Activated CD8-positive, alpha-beta memory T cell treated with anti-CD3 and anti-CD28 coated beads, Interleukin-2, amount 50 U/mL, for 4 hours (primary cell): ENCODE data around the gene GSTA1.
"Not testable (repeated sequence)": the region's sequence is repeated elsewhere in the genome, so short reads cannot be mapped to it uniquely, and the experiment has no call there.

Experiments used
- DNase-seq: peaks from one replicate; pipeline ENCODE4 v3.0.0-alpha.2; 2020

Gene GSTA1

DNA sequence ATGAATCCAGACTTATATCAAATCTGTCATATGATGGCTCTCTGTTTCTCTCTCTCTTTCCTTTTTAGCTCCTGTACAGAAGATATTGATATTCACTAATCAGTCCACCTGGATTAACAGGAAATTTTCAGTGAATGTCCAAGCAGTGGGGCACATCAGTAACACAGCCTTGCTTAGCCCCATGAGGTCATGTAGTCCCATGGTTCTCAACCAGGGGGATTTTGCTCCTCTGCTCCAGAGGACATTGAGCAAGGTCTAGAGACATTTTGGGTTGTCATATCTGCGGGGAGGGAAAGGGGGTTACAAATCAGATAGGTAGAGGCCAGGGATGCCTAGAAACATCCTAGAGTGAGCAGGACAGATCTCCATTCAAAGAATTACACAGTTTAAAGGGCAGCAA lies 810 bp downstream of the GSTA1 start:
- DNase-seq: no peak

- DNase-seq: no peak
Measured at GRCh38 chr6:52801188-52801841, 2.3 kb downstream of the GSTA1 start.

GRCh38 chr6:52799272-52799671 lies 4.3 kb downstream of the GSTA1 start:
- DNase-seq: not testable (repeated sequence)

- not testable (repeated sequence) for DNase-seq
Measured at GRCh38 chr6:52794366-52794765, 9.2 kb downstream of the GSTA1 start.

DNA sequence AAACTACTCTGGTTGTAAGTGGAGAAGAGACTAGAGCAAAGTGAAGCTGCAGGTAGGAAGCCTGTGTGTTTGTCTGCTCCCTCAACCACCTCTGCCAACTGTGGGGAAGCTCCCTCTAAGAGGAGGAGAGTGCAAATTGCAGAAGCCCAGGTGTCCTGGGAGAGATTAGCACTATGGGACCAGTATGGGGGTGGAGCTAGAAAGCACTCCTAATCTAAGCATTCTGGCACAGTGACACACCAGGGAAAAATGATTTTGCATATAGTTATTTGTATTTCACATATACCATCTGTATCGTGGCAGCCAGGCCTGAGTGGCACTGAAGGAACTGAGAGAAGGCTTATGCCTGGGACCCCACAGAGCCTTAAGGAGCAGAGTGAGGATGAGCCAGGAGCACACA lies 12.8 kb downstream of the GSTA1 start:
- DNase-seq: no peak

- DNase-seq: not testable (repeated sequence)
Measured at GRCh38 chr6:52789658-52790057, 14.0 kb downstream of the GSTA1 start.

DNA sequence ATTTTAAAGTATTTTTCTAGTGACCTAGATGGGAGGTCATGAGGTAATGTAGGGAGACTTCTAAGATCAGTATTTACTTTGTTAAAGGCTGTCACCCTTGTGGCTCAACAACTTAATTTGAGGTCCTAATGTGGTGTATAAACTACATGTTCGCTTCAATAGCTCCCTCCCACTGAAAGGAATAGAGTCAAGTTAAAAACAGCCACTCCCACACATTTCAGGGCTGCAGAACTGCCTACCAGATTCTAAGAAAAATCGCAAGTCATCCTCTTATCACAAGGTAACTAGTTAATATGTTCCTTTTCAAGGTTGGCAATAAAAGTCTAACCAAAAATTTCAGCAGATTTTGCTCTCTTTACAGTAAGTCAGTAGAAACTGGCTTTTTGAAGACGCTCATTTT lies 15.1 kb downstream of the GSTA1 start:
- DNase-seq: no peak

- DNase-seq: no peak
Measured at GRCh38 chr6:52787917-52788316, 15.7 kb downstream of the GSTA1 start.

GRCh38 chr6:52786249-52786956 lies 17.2 kb downstream of the GSTA1 start:
- DNase-seq: no peak

DNA sequence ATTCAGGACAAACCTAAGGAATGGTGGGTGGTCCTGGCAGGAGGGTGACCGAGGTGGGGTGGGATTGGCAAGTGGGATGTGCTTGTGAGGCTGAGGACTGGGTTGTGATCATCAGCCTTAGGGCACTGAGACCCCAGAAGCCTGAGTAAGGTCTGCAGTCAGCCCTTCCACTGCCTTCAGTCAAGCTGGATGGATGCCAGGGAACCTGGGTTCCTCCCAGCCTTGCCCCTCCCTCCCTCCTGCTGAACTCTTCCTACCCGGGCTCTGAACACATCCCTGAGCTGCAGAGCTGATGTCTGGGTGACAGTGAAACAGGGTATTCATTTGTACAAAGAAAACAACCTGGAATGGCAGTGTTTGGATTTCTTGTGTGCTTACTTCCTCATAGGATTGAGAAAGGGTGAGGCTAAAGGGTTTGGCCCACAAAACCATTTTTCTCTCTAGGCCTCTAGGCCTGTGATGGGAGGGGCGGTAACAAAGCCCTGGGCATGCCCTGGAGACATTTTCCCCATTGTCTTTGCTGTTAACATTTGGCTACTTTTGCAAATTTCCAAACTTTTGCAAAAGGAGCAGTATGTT lies 20.8 kb downstream of the GSTA1 start:
- not testable (repeated sequence) for DNase-seq

GRCh38 chr6:52782209-52782608 lies 21.4 kb downstream of the GSTA1 start:
- not testable (repeated sequence) for DNase-seq

DNA sequence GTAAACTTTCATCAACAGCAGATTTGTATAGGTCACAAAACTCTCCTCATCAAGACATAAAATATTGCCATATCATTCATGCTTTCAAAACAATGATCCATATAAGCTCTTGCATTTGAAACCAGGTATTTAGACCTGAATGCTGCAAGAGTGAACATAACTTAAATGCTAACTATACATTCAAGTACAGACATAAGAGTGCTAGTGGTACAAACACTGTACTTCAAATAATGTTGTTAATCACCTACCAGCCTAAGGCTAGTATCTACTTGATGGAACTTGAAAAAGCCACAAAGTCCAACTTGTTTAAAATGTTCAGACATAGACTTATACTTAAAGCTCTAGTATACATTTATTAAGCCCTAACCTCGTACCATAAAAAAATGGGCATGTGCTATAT lies 24.4 kb downstream of the GSTA1 start:
- no peak for DNase-seq

DNA sequence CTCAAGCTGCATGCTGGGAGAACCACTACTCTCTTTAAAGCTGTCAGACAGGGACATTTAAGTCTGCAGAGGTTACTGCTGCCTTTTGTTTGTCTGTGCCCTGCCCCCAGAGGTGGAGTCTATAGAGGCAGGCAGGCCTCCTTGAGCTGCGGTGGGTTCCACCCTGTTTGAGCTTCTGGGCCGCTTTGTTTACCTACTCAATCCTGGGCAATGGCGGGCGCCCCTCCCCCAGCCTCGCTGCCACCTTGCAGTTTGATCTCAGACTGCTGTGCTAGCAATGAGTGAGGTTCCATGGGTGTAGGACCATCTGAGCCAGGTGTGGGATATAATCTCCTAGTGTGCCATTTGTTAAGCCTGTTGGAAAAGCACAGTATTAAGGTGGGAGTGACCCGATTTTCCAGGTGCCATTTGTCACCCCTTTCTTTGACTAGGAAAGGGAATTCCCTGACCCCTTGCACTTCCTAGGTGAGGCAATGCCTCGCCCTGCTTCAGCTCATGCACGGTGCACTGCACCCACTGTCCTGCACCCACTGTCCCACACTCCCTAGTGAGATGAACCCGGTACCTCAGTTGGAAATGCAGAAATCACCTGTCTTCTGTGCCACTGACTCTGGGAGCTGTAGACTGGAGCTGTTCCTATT lies 26.8 kb downstream of the GSTA1 start:
- not testable (repeated sequence) for DNase-seq

GRCh38 chr6:52769399-52769798 lies 34.2 kb downstream of the GSTA1 start:
- DNase-seq: not testable (repeated sequence)

- DNase-seq: not testable (repeated sequence)
Measured at GRCh38 chr6:52767658-52768057, 36.0 kb downstream of the GSTA1 start.

DNA sequence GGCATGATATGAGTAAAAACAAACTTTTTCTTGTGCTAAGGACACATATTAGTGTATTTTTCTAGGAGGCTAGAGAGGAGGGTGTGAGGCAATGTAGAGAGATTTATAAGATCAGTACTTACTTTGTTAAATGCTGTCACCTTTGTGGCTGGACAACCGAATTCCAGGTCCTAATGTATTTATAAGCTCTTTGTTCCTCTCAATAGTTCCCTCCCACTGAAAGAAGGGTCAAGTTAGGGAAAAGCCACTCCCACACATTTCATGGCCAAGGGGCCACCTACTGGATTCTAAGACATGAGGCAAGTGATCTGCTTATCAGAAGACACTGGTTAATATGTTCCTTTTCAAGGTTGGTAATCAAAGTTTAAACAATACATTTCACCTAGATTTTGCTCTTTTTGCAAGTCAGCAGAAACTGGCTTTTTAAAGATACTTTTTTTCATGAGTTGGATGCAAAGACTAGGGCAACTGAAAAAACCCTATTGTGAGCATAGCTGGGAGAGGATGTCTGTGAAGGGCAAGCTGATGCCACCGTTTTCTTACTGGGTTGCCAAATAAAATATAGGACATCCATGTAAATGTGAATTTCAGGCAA lies 40.2 kb downstream of the GSTA1 start, which contains the start of gene GSTA2:
TSS of gene GSTA2 (minus strand) at position 154 of the 595 bp plus-strand sequence. CDS start 5,528 bp downstream, outside the sequence.
- DNase-seq: not testable (repeated sequence)

GRCh38 chr6:52761673-52762491 lies 41.7 kb downstream of the GSTA1 start:
- DNase-seq: not testable (repeated sequence)

- no peak for DNase-seq
Measured at GRCh38 chr6:52760105-52760765, 43.4 kb downstream of the GSTA1 start.

- no peak for DNase-seq
Measured at GRCh38 chr6:52759085-52759484, 44.5 kb downstream of the GSTA1 start.

DNA sequence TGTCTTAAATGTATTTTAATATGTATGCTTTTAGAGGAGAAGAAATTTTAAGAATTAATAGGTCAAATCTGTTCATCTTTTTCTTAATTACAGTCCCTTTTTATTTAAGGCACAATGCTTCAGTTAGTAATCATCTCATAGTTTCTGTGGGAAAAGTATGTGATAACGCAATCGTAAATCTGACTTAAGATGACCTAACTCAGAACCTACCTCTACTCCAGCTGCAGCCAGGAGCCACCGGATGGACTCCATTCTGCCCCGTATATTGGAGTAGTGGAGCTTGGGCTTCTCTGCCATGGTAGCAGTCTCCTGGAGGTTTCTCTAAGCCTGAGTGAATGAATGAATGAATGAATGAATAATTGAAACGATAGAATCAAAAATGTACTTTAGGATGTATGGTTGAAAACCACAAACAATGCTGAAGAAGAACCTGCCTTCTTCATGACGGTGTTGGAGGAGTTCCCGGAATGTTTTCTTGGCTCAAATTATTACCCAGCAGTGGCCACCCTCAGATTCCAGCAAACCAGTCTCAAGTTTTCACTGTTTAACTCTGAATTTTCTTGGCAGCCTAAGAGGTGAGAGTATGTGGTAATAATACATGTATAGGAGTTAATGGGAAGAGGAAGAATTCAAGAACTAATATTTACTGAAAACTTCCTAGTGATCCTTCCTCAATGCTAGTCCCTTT lies 45.8 kb downstream of the GSTA1 start:
- DNase-seq: not testable (repeated sequence)

DNA sequence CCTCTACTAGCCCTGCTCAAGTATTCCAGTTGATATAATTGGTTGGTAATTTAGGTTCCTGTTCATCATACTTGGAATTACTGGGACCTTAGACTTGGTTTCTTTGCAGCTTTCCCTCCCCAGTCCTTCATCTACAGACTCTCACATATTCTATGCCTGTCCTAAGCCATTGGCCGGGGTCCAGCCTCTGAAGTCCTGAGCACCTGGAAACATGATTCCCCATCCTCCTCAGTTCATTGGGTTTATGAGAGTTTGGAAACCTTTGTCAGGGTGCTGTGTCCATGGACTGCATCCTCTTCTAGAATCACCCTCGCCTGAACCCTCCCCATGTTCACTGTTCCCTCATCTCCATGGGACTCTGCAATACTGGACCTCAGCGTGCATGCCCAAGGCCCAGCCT lies 49.2 kb downstream of the GSTA1 start:
- no peak for DNase-seq
